ENCODE results near the gene BNC2. TPM values are rescaled to one million over a fixed set of nuclear protein-coding genes. Genes with fewer than 3 reads are reported as not detected.

Gene BNC2
- total RNA-seq, 1 experiment from 2014 or later = 2.9 TPM

GRCh38 chr9:16816011-16816410 lies 54.5 kb downstream of the BNC2 start:
- Histone ChIP-seq H3K4me3 (no peak overlapping the region), H3K4me2 (no peak overlapping the region), H3K36me3 (ENCODE audit: low read depth) (no peaks in the 10 kb centered on the region), H3K9me3 (ENCODE audit: insufficient read depth, low read depth) (no peaks in the 10 kb centered on the region), H3K27me3 (ENCODE audit: insufficient read depth, low read depth) (no peaks in the 10 kb centered on the region), H4K20me1 (ENCODE audit: insufficient read depth) (no peaks in the 10 kb centered on the region), H3K27ac (no peak overlapping the region), H2AFZ (no peak overlapping the region), H3K4me1 (replicated peaks; ENCODE audit: insufficient read depth) (no peaks in the 10 kb centered on the region), H3F3A (ENCODE audit: insufficient read depth, low read depth) (no peaks in the 10 kb centered on the region), H3K9me2 (ENCODE audit: insufficient read depth) (no peaks in the 10 kb centered on the region), H3K79me2 (ENCODE audit: low read depth) (no peaks in the 10 kb centered on the region)
- no peak for TF ChIP-seq CTCF (conservative IDR thresholded peaks at IDR 0.05)
- intact Hi-C loops (cut with micrococcal nuclease; ENCODE audit: unreplicated experiment) = no loop called here
- CTCF ChIA-PET = no interaction called here
- DNase-seq = no peak
- POLR2A ChIA-PET (ENCODE audit: unreplicated experiment) = no interaction called here
- no TSS peak for BruUV-seq (replicated peaks)

GRCh38 chr9:16815079-16815478 lies 55.4 kb downstream of the BNC2 start:
- H3K4me3 ChIP-seq = no peak overlapping the region
- no peak overlapping the region for H3K27ac ChIP-seq
- no peak for DNase-seq
- no peak overlapping the region for H2AFZ ChIP-seq
- intact Hi-C loops (cut with micrococcal nuclease; ENCODE audit: unreplicated experiment) = no loop called here
- H3K4me1 ChIP-seq (replicated peaks; ENCODE audit: insufficient read depth) = peaks cover 7% of the 10 kb centered on the region
- CTCF ChIA-PET = no interaction called here
- no peaks in the 10 kb centered on the region for H4K20me1 ChIP-seq (ENCODE audit: insufficient read depth)
- no peaks in the 10 kb centered on the region for H3K9me2 ChIP-seq (ENCODE audit: insufficient read depth)
- H3K9me3 ChIP-seq (ENCODE audit: insufficient read depth, low read depth) = no peaks in the 10 kb centered on the region
- TF ChIP-seq EZH2 (IDR thresholded peaks at IDR 0.05; ENCODE audit: low read depth) = no peak
- TF ChIP-seq CTCF (conservative IDR thresholded peaks at IDR 0.05) = no peak
- H3K27me3 ChIP-seq (ENCODE audit: insufficient read depth, low read depth) = no peaks in the 10 kb centered on the region
- H3K79me2 ChIP-seq (ENCODE audit: low read depth) = no peaks in the 10 kb centered on the region
- POLR2A ChIA-PET (ENCODE audit: unreplicated experiment) = no interaction called here
- no peak overlapping the region for H3K4me2 ChIP-seq
- H3K36me3 ChIP-seq (ENCODE audit: low read depth) = no peaks in the 10 kb centered on the region
- peaks cover 6% of the 10 kb centered on the region; the same call in 1 of the 2 replicates for H3F3A ChIP-seq (ENCODE audit: insufficient read depth, low read depth)
- BruUV-seq (replicated peaks) = no TSS peak

GRCh38 chr9:16813838-16814237 lies 56.6 kb downstream of the BNC2 start:
- no peaks in the 10 kb centered on the region for H3K36me3 ChIP-seq (ENCODE audit: low read depth)
- POLR2A ChIA-PET (ENCODE audit: unreplicated experiment) = no interaction called here
- intact Hi-C loops (cut with micrococcal nuclease; ENCODE audit: unreplicated experiment) = no loop called here
- H3K4me3 ChIP-seq = no peak overlapping the region
- no peaks in the 10 kb centered on the region for H3K79me2 ChIP-seq (ENCODE audit: low read depth)
- no peaks in the 10 kb centered on the region for H3K27me3 ChIP-seq (ENCODE audit: insufficient read depth, low read depth)
- no peak overlapping the region for H3K27ac ChIP-seq
- peaks cover 11% of the 10 kb centered on the region for H3K4me1 ChIP-seq (replicated peaks; ENCODE audit: insufficient read depth)
- H3K9me3 ChIP-seq (ENCODE audit: insufficient read depth, low read depth) = no peaks in the 10 kb centered on the region
- TF ChIP-seq EZH2 (IDR thresholded peaks at IDR 0.05; ENCODE audit: low read depth) = no peak
- no peak for TF ChIP-seq CTCF (conservative IDR thresholded peaks at IDR 0.05)
- no peaks in the 10 kb centered on the region for H3K9me2 ChIP-seq (ENCODE audit: insufficient read depth)
- H3F3A ChIP-seq (ENCODE audit: insufficient read depth, low read depth) = peaks cover 6% of the 10 kb centered on the region; the same call in 1 of the 2 replicates
- CTCF ChIA-PET = no interaction called here
- H4K20me1 ChIP-seq (ENCODE audit: insufficient read depth) = no peaks in the 10 kb centered on the region
- H3K4me2 ChIP-seq = no peak overlapping the region
- BruUV-seq (replicated peaks) = no TSS peak
- no peak overlapping the region for H2AFZ ChIP-seq
- no peak for DNase-seq

All from PC-9 (cell line).